H1 (cell line): Measurements from ENCODE around the gene ZNF644. TPM values are rescaled to one million over a fixed set of nuclear protein-coding genes. Genes with fewer than 3 reads are reported as not detected.

ENCODE experiments used
- CTCF ChIA-PET: fragments of 300-600 bp; sonication (Branson Sonifier 250); formaldehyde crosslinking; loops from one replicate; lab custom pipeline; 2021; ENCODE audit not compliant: partially characterized antibody; lab: Charles Lee
- POLR2A ChIA-PET: fragments of 300-600 bp; sonication (Branson Sonifier 250); formaldehyde crosslinking; loops from one replicate; lab custom pipeline; 2021; ENCODE audit warnings: inconsistent platforms; ENCODE audit not compliant: partially characterized antibody; lab: Charles Lee
- DNase-seq, 2 experiments: peaks; one replicate each; pipeline versions ENCODE4 v3.0.0 to v3.0.0-alpha.2; 2010 to 2022; ENCODE audit warnings: low spot score in 2 of 2, low read depth in 1 of 2, mixed read lengths in 1 of 2
- FAIRE-seq: peaks from 2 replicates; lab custom pipeline; 2011; peaks lifted over from hg19 to GRCh38; lab: Jason Lieb, UNC
- H2AFZ ChIP-seq: 2 replicates; pipeline ENCODE4 v1.8.1; 2012; ENCODE audit warnings: low read length, inconsistent platforms
- H2AK5ac ChIP-seq: 2 replicates; pipeline ENCODE4 v1.6.1; 2013; ENCODE audit warnings: low read depth, low read length
- H2BK120ac ChIP-seq: replicated peaks from 2 replicates; pipeline ENCODE3; 2013; ENCODE audit warnings: low read depth, low read length, inconsistent platforms
- H2BK12ac ChIP-seq: 2 replicates; pipeline ENCODE4 v1.6.1; 2013; ENCODE audit warnings: low read depth, low read length
- H2BK15ac ChIP-seq: 2 replicates; pipeline ENCODE4 v1.6.1; 2013; ENCODE audit warnings: low read length
- H2BK20ac ChIP-seq: 2 replicates; pipeline ENCODE4 v1.6.1; 2013; ENCODE audit warnings: low read length
- H2BK5ac ChIP-seq: 2 replicates; pipeline ENCODE4 v1.6.1; 2013; ENCODE audit warnings: low read depth, low read length
- H3K14ac ChIP-seq: 2 replicates; pipeline ENCODE4 v1.6.1; 2013; ENCODE audit warnings: inconsistent platforms; ENCODE audit not compliant: insufficient read length
- H3K18ac ChIP-seq: 2 replicates; pipeline ENCODE4 v1.6.1; 2013; ENCODE audit warnings: low read length; ENCODE audit errors: extremely low read depth
- H3K23ac ChIP-seq: 2 replicates; pipeline ENCODE4 v1.6.1; 2013; ENCODE audit warnings: inconsistent platforms; ENCODE audit not compliant: insufficient read length
- H3K23me2 ChIP-seq: 2 replicates; pipeline ENCODE4 v1.6.1; 2013; ENCODE audit warnings: low read depth, low read length
- H3K27ac ChIP-seq: 2 replicates; pipeline ENCODE4 v1.6.1; 2011; ENCODE audit warnings: low read depth, low read length, inconsistent platforms
- H3K27me3 ChIP-seq, 4 experiments: replicated peaks in 1 of 4; 1 replicate in 1 of 4; 2 replicates in 3 of 4; pipeline versions ENCODE4 v1.6.1 to v1.8.1; 2011 to 2013; ENCODE audit warnings: low read length in 3 of 4, mild to moderate bottlenecking in 3 of 4, inconsistent platforms in 2 of 4, mixed read lengths in 2 of 4, moderate library complexity in 1 of 4; ENCODE audit not compliant: control insufficient read depth in 3 of 4, insufficient read depth in 3 of 4; ENCODE audit errors: extremely low read depth in 1 of 4
- H3K36me3 ChIP-seq, 4 experiments: 2 replicates each; pipeline versions ENCODE4 v1.6.1 to v1.8.1; 2011 to 2013; ENCODE audit warnings: mild to moderate bottlenecking in 4 of 4, low read length in 3 of 4, moderate library complexity in 2 of 4, control low read depth in 1 of 4, inconsistent platforms in 1 of 4; ENCODE audit not compliant: insufficient read depth in 4 of 4, control insufficient read depth in 2 of 4
- H3K4ac ChIP-seq: replicated peaks from 2 replicates; pipeline ENCODE3; 2013; ENCODE audit warnings: low read length, low read depth, mixed read lengths, inconsistent platforms; ENCODE audit not compliant: insufficient read length
- H3K4me1 ChIP-seq, 4 experiments: replicated peaks in 1 of 4; 1 replicate in 1 of 4; 2 replicates in 3 of 4; pipeline versions ENCODE4 v1.6.1 to v1.8.1; 2011 to 2013; ENCODE audit warnings: low read length in 3 of 4, inconsistent platforms in 2 of 4, mixed read lengths in 1 of 4; ENCODE audit not compliant: insufficient read depth in 4 of 4, control insufficient read depth in 3 of 4
- H3K4me2 ChIP-seq, 2 experiments: 2 replicates each; pipeline versions ENCODE4 v1.6.1 to v1.8.1; 2011 to 2013; ENCODE audit warnings: low read depth in 2 of 2, low read length in 2 of 2, control low read depth in 1 of 2, inconsistent platforms in 1 of 2, mild to moderate bottlenecking in 1 of 2; ENCODE audit not compliant: insufficient read depth in 1 of 2
- H3K4me3 ChIP-seq, 4 experiments: fragments of 200-600, 300-600 bp in 1 of 4; sonication (generic), shearing (Covaris generic), sonication (Bioruptor Twin) in 1 of 4; 2 replicates each; pipeline versions ENCODE4 v1.5.1 to v1.8.1; 2011 to 2016; ENCODE audit warnings: low read length in 4 of 4, low read depth in 3 of 4, control low read depth in 2 of 4, inconsistent platforms in 2 of 4, mild to moderate bottlenecking in 2 of 4, mixed read lengths in 1 of 4, moderate library complexity in 1 of 4; ENCODE audit not compliant: insufficient read depth in 2 of 4; ENCODE audit errors: extremely low read depth in 1 of 4
- H3K56ac ChIP-seq: replicated peaks from 2 replicates; pipeline ENCODE3; 2013; ENCODE audit warnings: low read depth, mild to moderate bottlenecking, mixed read lengths, low read length, inconsistent platforms; ENCODE audit not compliant: insufficient read length
- H3K79me1 ChIP-seq: 2 replicates; pipeline ENCODE4 v1.6.1; 2013; ENCODE audit warnings: low read depth, low read length, control low read depth
- H3K79me2 ChIP-seq, 2 experiments: 2 replicates each; pipeline versions ENCODE4 v1.6.1 to v1.8.1; 2012 to 2013; ENCODE audit warnings: low read length in 2 of 2, mild to moderate bottlenecking in 2 of 2, inconsistent platforms in 1 of 2; ENCODE audit not compliant: insufficient read depth in 2 of 2, control insufficient read depth in 1 of 2
- H3K9ac ChIP-seq, 4 experiments: replicated peaks in 1 of 4; 1 replicate in 1 of 4; 2 replicates in 3 of 4; pipeline versions ENCODE4 v1.6.1 to v1.8.1; 2011 to 2013; ENCODE audit warnings: low read depth in 3 of 4, low read length in 3 of 4, control low read depth in 2 of 4, mild to moderate bottlenecking in 2 of 4, moderate library complexity in 2 of 4, inconsistent platforms in 1 of 4; ENCODE audit errors: extremely low read depth in 1 of 4
- H3K9me3 ChIP-seq, 2 experiments: 2 replicates each; pipeline versions ENCODE4 v1.6.1 to v1.8.1; 2012 to 2013; ENCODE audit warnings: mild to moderate bottlenecking in 2 of 2, moderate library complexity in 2 of 2, control low read depth in 1 of 2, inconsistent platforms in 1 of 2, low read depth in 1 of 2, low read length in 1 of 2, mixed read lengths in 1 of 2; ENCODE audit not compliant: insufficient read depth in 2 of 2
- H4K20me1 ChIP-seq, 2 experiments: replicated peaks in 1 of 2; 2 replicates each; pipeline versions ENCODE3 to v1.8.1; 2011 to 2013; ENCODE audit warnings: inconsistent platforms in 2 of 2, low read length in 2 of 2, mild to moderate bottlenecking in 1 of 2; ENCODE audit not compliant: insufficient read depth in 2 of 2, control insufficient read depth in 1 of 2
- H4K5ac ChIP-seq: 2 replicates; pipeline ENCODE4 v1.6.1; 2013; ENCODE audit warnings: low read length, low read depth, mixed read lengths, inconsistent platforms; ENCODE audit not compliant: insufficient read length
- H4K8ac ChIP-seq: 2 replicates; pipeline ENCODE4 v1.8.0; 2013; ENCODE audit warnings: mild to moderate bottlenecking, moderate library complexity, low read length, inconsistent platforms; ENCODE audit not compliant: insufficient read depth; ENCODE audit errors: extremely low read depth
- H4K91ac ChIP-seq: replicated peaks from 2 replicates; pipeline ENCODE3; 2013; ENCODE audit warnings: low read length, mixed read lengths, inconsistent platforms; ENCODE audit not compliant: insufficient read length
- BACH1 ChIP-seq: IDR thresholded peaks from 2 replicates; pipeline ENCODE4 v1.6.1; 2012; ENCODE audit warnings: low read length, improper control_type of control experiment
- CBX5 ChIP-seq: fragments of 300-800, 300-1000 bp; sonication (generic); IDR thresholded peaks from 2 replicates; pipeline ENCODE4 v1.7.1; 2016; ENCODE audit warnings: antibody characterized with exemption, low read length, low read depth
- CEBPB ChIP-seq: IDR thresholded peaks from 2 replicates; pipeline ENCODE4 v1.6.1; 2012; ENCODE audit warnings: low read depth, low read length
- CREB1 ChIP-seq: IDR thresholded peaks from 2 replicates; pipeline ENCODE4 v1.6.1; 2012; ENCODE audit warnings: inconsistent platforms
- EGR1 ChIP-seq: IDR thresholded peaks from 2 replicates; pipeline ENCODE4 v1.6.1; 2011; ENCODE audit warnings: low read depth, low read length, borderline replicate concordance
- GTF2F1 ChIP-seq: IDR thresholded peaks from 2 replicates; pipeline ENCODE4 v1.6.1; 2012; ENCODE audit warnings: low read depth, low read length, improper control_type of control experiment, borderline replicate concordance
- HDAC6 ChIP-seq: IDR thresholded peaks from one replicate; pipeline ENCODE4 v1.7.1; 2012; ENCODE audit warnings: low read depth, mild to moderate bottlenecking, inconsistent platforms, low read length, moderate library complexity
- KDM4A ChIP-seq: IDR thresholded peaks from one replicate; pipeline ENCODE4 v1.7.1; 2012; ENCODE audit warnings: low read depth, mild to moderate bottlenecking, moderate library complexity, low read length, inconsistent platforms; ENCODE audit not compliant: severe bottlenecking
- MAFK ChIP-seq: IDR thresholded peaks from 2 replicates; pipeline ENCODE4 v1.6.1; 2012; ENCODE audit warnings: low read depth, mild to moderate bottlenecking, improper control_type of control experiment, low read length
- RAD21 ChIP-seq, 2 experiments: IDR thresholded peaks in 1 of 2; conservative IDR thresholded peaks in 1 of 2; 2 replicates each; pipeline ENCODE4 v1.6.1; 2011; ENCODE audit warnings: low read depth in 2 of 2, low read length in 2 of 2, improper control_type of control experiment in 1 of 2, inconsistent platforms in 1 of 2, mild to moderate bottlenecking in 1 of 2, moderate library complexity in 1 of 2
- SP1 ChIP-seq: IDR thresholded peaks from 2 replicates; pipeline ENCODE4 v1.6.1; 2011; ENCODE audit warnings: low read depth, low read length
- SRF ChIP-seq: IDR thresholded peaks from 2 replicates; pipeline ENCODE4 v1.6.1; 2011; ENCODE audit warnings: mild to moderate bottlenecking, low read depth, low read length, moderate library complexity
- TEAD4 ChIP-seq: IDR thresholded peaks from 2 replicates; pipeline ENCODE4 v1.6.1; 2012; ENCODE audit warnings: low read depth, low read length, inconsistent platforms, mixed read lengths
- polyA plus RNA-seq, 7 experiments: library from polyadenylated mRNA; depleted of rRNA in 3 of 7; stranded (reverse) in 5 of 7; unstranded in 2 of 7; fragments of >200 nt in 5 of 7; fragments of 200-250 nt in 2 of 7; gene quantifications; 1 replicate in 5 of 7; 2 replicates in 1 of 7; 4 replicates in 1 of 7; pipeline versions ENCODE4 v1.2.1 to v1.2.3, GENCODE V29; 2011 to 2013; ENCODE audit warnings: missing spikeins in 2 of 7, mixed read lengths in 2 of 7
- total RNA-seq: library from RNA; stranded (reverse); fragmentation: NEBNext Ultra II Directional; extraction: Animal tissue kit (Norgen Biotek cat#: 25700); gene quantifications from 2 replicates; pipeline ENCODE4 v1.2.1, GENCODE V29; 2021
- TF ChIP-seq, protein P1 (sequence below): IDR thresholded peaks from 2 replicates; pipeline ENCODE4 v1.6.1; 2011; ENCODE audit warnings: low read depth, mild to moderate bottlenecking, low read length; ENCODE audit not compliant: insufficient read depth
- TF ChIP-seq, protein P2 (sequence below): IDR thresholded peaks from 2 replicates; pipeline ENCODE4 v1.6.1; 2011; ENCODE audit warnings: low read length, improper control_type of control experiment

Gene ZNF644
- total and polyA plus RNA-seq, 2 of the 8 experiments (the other 6 are each of a cell fraction or from before 2014, with no cell fraction given): 14.5 to 93.5 TPM

DNA sequence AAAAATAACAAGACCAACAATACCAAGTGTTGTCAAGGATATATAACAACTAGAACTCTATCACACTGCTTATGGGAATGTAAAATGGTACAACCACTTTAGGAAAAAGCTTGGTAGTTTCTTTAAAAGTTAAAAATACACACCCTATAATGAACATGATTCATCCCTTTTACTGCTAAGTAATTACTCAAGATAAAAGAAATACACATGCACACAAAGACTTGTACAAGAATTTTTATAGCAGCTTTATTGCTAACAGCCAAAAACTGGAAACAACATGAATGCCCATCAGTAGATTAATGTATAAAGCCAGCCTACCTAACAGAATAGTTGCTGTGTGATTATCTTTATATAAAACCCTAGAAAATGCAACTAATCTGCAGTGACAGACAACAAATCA lies 10.5 kb upstream of the ZNF644 start:
- H4K20me1 ChIP-seq: no peaks in the 10 kb centered on the region
- no peak overlapping the region for H3K27ac ChIP-seq
- H3K4me2 ChIP-seq: no peak overlapping the region
- H4K5ac ChIP-seq: no peak overlapping the region
- H3K56ac ChIP-seq: no peak overlapping the region
- H2BK120ac ChIP-seq: no peak overlapping the region
- FAIRE-seq (no peak), DNase-seq (no peak)
- H3K27me3 ChIP-seq: peaks cover 0 to 3% (median 2%) of the 10 kb centered on the region in 4 experiments; a peak in 2 of 7 replicates
- no peak overlapping the region for H2BK12ac ChIP-seq
- no peak overlapping the region for H4K8ac ChIP-seq
- H3K4me1 ChIP-seq: no peaks in the 10 kb centered on the region
- no peak overlapping the region for H2BK15ac ChIP-seq
- no peaks in the 10 kb centered on the region; a peak in 1 of 4 replicates for H3K9me3 ChIP-seq
- H3K79me1 ChIP-seq: no peaks in the 10 kb centered on the region
- H2BK20ac ChIP-seq: no peak overlapping the region
- no peaks in the 10 kb centered on the region for H3K23me2 ChIP-seq
- no peak overlapping the region for H3K4ac ChIP-seq
- no peak overlapping the region for H3K9ac ChIP-seq
- H2BK5ac ChIP-seq: no peak overlapping the region
- ChIA-PET POLR2A (interaction anchor here (0.9 to 3.3 kb wide), 2 partner anchors 9 to 10 kb away, joined by 3 to 10 read pairs; partner anchors contain the start of gene ZNF644), CTCF (no interaction called here)
- H3K79me2 ChIP-seq: no peaks in the 10 kb centered on the region
- H3K14ac ChIP-seq: no peak overlapping the region
- H3K18ac ChIP-seq: no peak overlapping the region
- no peak overlapping the region for H3K23ac ChIP-seq
- H2AFZ ChIP-seq: no peak overlapping the region
- no peak overlapping the region for H2AK5ac ChIP-seq
- no peaks in the 10 kb centered on the region for H3K36me3 ChIP-seq
- no peak overlapping the region for H4K91ac ChIP-seq
- H3K4me3 ChIP-seq: no peak overlapping the region
- TF ChIP-seq RAD21 (IDR thresholded peaks at IDR 0.05 in 1 of 2, conservative IDR thresholded peaks at IDR 0.05 in 1 of 2; ENCODE audit: low read depth in 2 of 2, low read length in 2 of 2): no peak
- no peak for TF ChIP-seq CBX5
- TF ChIP-seq TEAD4: no peak
- TF ChIP-seq, protein P1, sequence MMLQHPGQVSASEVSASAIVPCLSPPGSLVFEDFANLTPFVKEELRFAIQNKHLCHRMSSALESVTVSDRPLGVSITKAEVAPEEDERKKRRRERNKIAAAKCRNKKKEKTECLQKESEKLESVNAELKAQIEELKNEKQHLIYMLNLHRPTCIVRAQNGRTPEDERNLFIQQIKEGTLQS: no peak
- no peak for TF ChIP-seq HDAC6
- no peak for TF ChIP-seq MAFK
- TF ChIP-seq CEBPB: no peak
- TF ChIP-seq GTF2F1: no peak
- TF ChIP-seq BACH1: no peak
- TF ChIP-seq, protein P2, sequence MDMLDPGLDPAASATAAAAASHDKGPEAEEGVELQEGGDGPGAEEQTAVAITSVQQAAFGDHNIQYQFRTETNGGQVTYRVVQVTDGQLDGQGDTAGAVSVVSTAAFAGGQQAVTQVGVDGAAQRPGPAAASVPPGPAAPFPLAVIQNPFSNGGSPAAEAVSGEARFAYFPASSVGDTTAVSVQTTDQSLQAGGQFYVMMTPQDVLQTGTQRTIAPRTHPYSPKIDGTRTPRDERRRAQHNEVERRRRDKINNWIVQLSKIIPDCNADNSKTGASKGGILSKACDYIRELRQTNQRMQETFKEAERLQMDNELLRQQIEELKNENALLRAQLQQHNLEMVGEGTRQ: no peak
- no peak for TF ChIP-seq SRF
- no peak for TF ChIP-seq KDM4A
- TF ChIP-seq EGR1: no peak
- no peak for TF ChIP-seq SP1
- no peak for TF ChIP-seq CREB1
